Measurements from ENCODE around the gene ACVR1B.

ACVR1B gene

GRCh38 chr12:51951199-51951842 is at the start of gene ACVR1B:
Gene ACVR1B (plus strand): TSS chr12:51951699. CDS start chr12:51951744, 45 bp downstream.
- peak; percentile 89 for DNase-seq

- DNase-seq: no peak
Observed at GRCh38 chr12:51901881-51902280, 49.6 kb upstream of the ACVR1B start.

- peak; percentile 63 for DNase-seq
Observed at GRCh38 chr12:51904951-51905470, 46.5 kb upstream of the ACVR1B start.

GRCh38 chr12:51905471-51906429 is 45.7 kb upstream of the ACVR1B start:
- peak; percentile 57 for DNase-seq

GRCh38 chr12:51906430-51907082 is 44.9 kb upstream of the ACVR1B start:
- DNase-seq: no peak

- peak; percentile 35 for DNase-seq
Observed at GRCh38 chr12:51907083-51907855, 44.2 kb upstream of the ACVR1B start, which contains the start of gene ACVRL1. Gene ACVRL1 (plus strand): TSS chr12:51907504. CDS start chr12:51912475, 4,971 bp downstream.

GRCh38 chr12:51907856-51908425 is 43.6 kb upstream of the ACVR1B start:
- DNase-seq: no peak

GRCh38 chr12:51908876-51909592 is 42.5 kb upstream of the ACVR1B start:
- DNase-seq: no peak

- DNase-seq: no peak
Observed at GRCh38 chr12:51910168-51910567, 41.3 kb upstream of the ACVR1B start.

GRCh38 chr12:51910691-51911090 is 40.8 kb upstream of the ACVR1B start:
- no peak for DNase-seq

GRCh38 chr12:51911307-51911706 is 40.2 kb upstream of the ACVR1B start:
- DNase-seq: no peak

- DNase-seq: no peak
Observed at GRCh38 chr12:51911788-51912711, 39.4 kb upstream of the ACVR1B start.

- no peak for DNase-seq
Observed at GRCh38 chr12:51913071-51914033, 38.1 kb upstream of the ACVR1B start.

- DNase-seq: no peak
Observed at GRCh38 chr12:51914034-51914923, 37.2 kb upstream of the ACVR1B start.

- DNase-seq: no peak
Observed at GRCh38 chr12:51915003-51915625, 36.4 kb upstream of the ACVR1B start.

GRCh38 chr12:51915951-51916350 is 35.5 kb upstream of the ACVR1B start:
- DNase-seq: no peak

GRCh38 chr12:51917041-51917590 is 34.4 kb upstream of the ACVR1B start:
- DNase-seq: no peak
